CD14-positive monocyte (primary cell): ENCODE measurements around the gene FNDC3B. TPM values are rescaled to one million over a fixed set of nuclear protein-coding genes. Genes with fewer than 3 reads are reported as not detected.

Experiments
- DNase-seq, 3 donors: peaks; one replicate each; pipeline ENCODE4 v3.0.0-alpha.2; 2011 to 2022
- H2AFZ ChIP-seq: 2 replicates; pipeline ENCODE4 v1.6.0; 2012; ENCODE audit warnings: mild to moderate bottlenecking, low read depth, low read length, inconsistent platforms; ENCODE audit not compliant: insufficient read depth, poor library complexity, severe bottlenecking
- H3K27ac ChIP-seq, 2 donors: 1 replicate in 1 of 2; 2 replicates in 1 of 2; pipeline ENCODE4 v1.5.1; 2012 to 2013; ENCODE audit warnings: low read length in 2 of 2, control low read depth in 1 of 2, inconsistent platforms in 1 of 2, low read depth in 1 of 2, mild to moderate bottlenecking in 1 of 2
- H3K27me3 ChIP-seq, 2 donors: one replicate each; pipeline versions ENCODE4 v1.6.0 to v1.6.1; 2011 to 2013; ENCODE audit warnings: low read length in 2 of 2; ENCODE audit not compliant: control insufficient read depth in 2 of 2, insufficient read depth in 2 of 2
- H3K36me3 ChIP-seq, 2 donors: replicated peaks in 1 of 2; 1 replicate in 1 of 2; 2 replicates in 1 of 2; pipeline versions ENCODE4 v1.5.1 to v1.6.1; 2012 to 2013; ENCODE audit warnings: low read length in 2 of 2, control low read depth in 1 of 2, inconsistent platforms in 1 of 2, mild to moderate bottlenecking in 1 of 2; ENCODE audit not compliant: insufficient read depth in 2 of 2, control insufficient read depth in 1 of 2
- H3K4me1 ChIP-seq, 2 donors: 1 replicate in 1 of 2; 2 replicates in 1 of 2; pipeline versions ENCODE4 v1.5.1 to v1.6.1; 2012 to 2013; ENCODE audit warnings: low read length in 2 of 2, control low read depth in 1 of 2, inconsistent platforms in 1 of 2, mild to moderate bottlenecking in 1 of 2, moderate library complexity in 1 of 2; ENCODE audit not compliant: insufficient read depth in 2 of 2, control insufficient read depth in 1 of 2
- H3K4me2 ChIP-seq: replicated peaks from 2 replicates; pipeline ENCODE3; 2012; ENCODE audit warnings: low read length, moderate library complexity, mild to moderate bottlenecking; ENCODE audit not compliant: poor library complexity, severe bottlenecking; ENCODE audit errors: extremely low read depth
- H3K4me3 ChIP-seq, 3 experiments: fragments of 200-600 bp in 1 of 3; sonication (generic) in 1 of 3; replicated peaks in 1 of 3; 1 replicate in 2 of 3; 2 replicates in 1 of 3; pipeline ENCODE4 v1.5.1; 2011 to 2013; ENCODE audit warnings: low read length in 3 of 3, mild to moderate bottlenecking in 3 of 3, control low read depth in 2 of 3, low read depth in 2 of 3, inconsistent platforms in 1 of 3, moderate library complexity in 1 of 3
- H3K79me2 ChIP-seq: 2 replicates; pipeline ENCODE4 v1.6.0; 2012; ENCODE audit warnings: mild to moderate bottlenecking, control low read depth, inconsistent platforms, low read length, moderate library complexity; ENCODE audit not compliant: insufficient read depth
- H3K9ac ChIP-seq: 2 replicates; pipeline ENCODE4 v1.6.0; 2017; ENCODE audit warnings: low read length, mild to moderate bottlenecking; ENCODE audit not compliant: insufficient read depth, poor library complexity, severe bottlenecking
- H3K9me3 ChIP-seq, 2 donors: replicated peaks in 1 of 2; 1 replicate in 1 of 2; 2 replicates in 1 of 2; pipeline versions ENCODE4 v1.5.1 to v1.6.1; 2012 to 2013; ENCODE audit warnings: low read length in 2 of 2, control low read depth in 1 of 2; ENCODE audit not compliant: control insufficient read depth in 1 of 2, insufficient read depth in 1 of 2
- H4K20me1 ChIP-seq: 2 replicates; pipeline ENCODE4 v1.6.0; 2012; ENCODE audit warnings: mild to moderate bottlenecking, low read length, control low read depth, moderate library complexity; ENCODE audit not compliant: insufficient read depth
- H3K27ac Mint-ChIP-seq, 7 donors: one replicate each; pipeline ENCODE4 v1.8.0; 2020; ENCODE audit warnings: mild to moderate bottlenecking in 7 of 7, mixed read lengths in 7 of 7, moderate library complexity in 6 of 7, inconsistent platforms in 2 of 7
- H3K27me3 Mint-ChIP-seq, 3 donors: one replicate each; pipeline ENCODE4 v1.8.0; 2021 to 2022; ENCODE audit warnings: low read depth in 3 of 3, mild to moderate bottlenecking in 3 of 3, mixed read lengths in 3 of 3, moderate library complexity in 3 of 3, inconsistent platforms in 1 of 3
- H3K36me3 Mint-ChIP-seq, 2 donors: one replicate each; pipeline ENCODE4 v1.8.0; 2020; ENCODE audit warnings: mixed read lengths in 2 of 2, inconsistent platforms in 1 of 2, mild to moderate bottlenecking in 1 of 2
- H3K4me1 Mint-ChIP-seq: one replicate; pipeline ENCODE4 v1.8.0; 2020; ENCODE audit warnings: mild to moderate bottlenecking, mixed read lengths
- H3K4me3 Mint-ChIP-seq, 2 donors: one replicate each; pipeline ENCODE4 v1.8.0; 2020; ENCODE audit warnings: mild to moderate bottlenecking in 2 of 2, mixed read lengths in 2 of 2, moderate library complexity in 1 of 2
- H3K9me3 Mint-ChIP-seq, 7 donors: one replicate each; pipeline ENCODE4 v1.8.0; 2020 to 2022; ENCODE audit warnings: mixed read lengths in 7 of 7, mild to moderate bottlenecking in 6 of 7, moderate library complexity in 6 of 7, inconsistent platforms in 2 of 7
- CTCF ChIP-seq: fragments of 200-600 bp; IDR thresholded peaks from one replicate; pipeline ENCODE4 v1.8.0; 2022; ENCODE audit warnings: antibody characterized with exemption, mild to moderate bottlenecking
- WGBS: methylation state at CpG from one replicate; pipeline ENCODE4 v1.1.5; 2013; ENCODE audit warnings: missing lambda C conversion rate; ENCODE audit not compliant: insufficient coverage; 5-methylcytosine and 5-hydroxymethylcytosine counted together
- intact Hi-C, 2 donors: fragments of 100-400 bp; cut with micrococcal nuclease; formaldehyde crosslinking; loops; one replicate each; pipeline versions ENCODE4 v1.15.0 to v1.15.1; 2023
- polyA plus RNA-seq, 3 donors: library from polyadenylated mRNA; depleted of rRNA in 1 of 3; unstranded in 2 of 3; stranded (reverse) in 1 of 3; fragments of 300-500 nt in 2 of 3; fragments of >200 nt in 1 of 3; fragmentation: Illumina TruSeq in 2 of 3; gene quantifications; 1 replicate in 2 of 3; 2 replicates in 1 of 3; pipeline ENCODE4 v1.2.3, GENCODE V29; 2012 to 2021

The FNDC3B gene
- polyA plus RNA-seq, 3 donors = 19.6 to 36.1 (median 25.7) TPM

GRCh38 chr3:172060234-172060633 lies 20.9 kb downstream of the FNDC3B start:
- Histone ChIP-seq H3K4me1 (peaks cover 77 to 97% of the 10 kb centered on the region in 2 donors), H3K9me3 (no peaks in the 10 kb centered on the region), H3K4me2 (no peak overlapping the region), H3K9ac (no peak overlapping the region), H4K20me1 (peaks cover 57% of the 10 kb centered on the region), H2AFZ (no peak overlapping the region), H3K27me3 (no peaks in the 10 kb centered on the region), H3K27ac (peak overlapping the region in 1 of 2 donors; percentile 85), H3K36me3 (peaks cover 0 to 8% of the 10 kb centered on the region in 2 donors), H3K79me2 (peaks cover 92% of the 10 kb centered on the region), H3K4me3 (no peak overlapping the region)
- Mint-ChIP-seq H3K4me3 (no peak overlapping the region), H3K9me3 (peaks cover 0 to 3% (median 0%) of the 10 kb centered on the region in 7 donors), H3K4me1 (peaks cover 96% of the 10 kb centered on the region), H3K27me3 (no peaks in the 10 kb centered on the region), H3K27ac (peak overlapping the region in 6 of 7 donors; percentile 42 to 95 (median 57)), H3K36me3 (peaks cover 27 to 45% of the 10 kb centered on the region in 2 donors)
- DNase-seq = no peak
- intact Hi-C loops = no loop called here
- no CpG with 5 or more reads among the region's 1 CpG for WGBS
- TF ChIP-seq CTCF = no peak

- H3K9ac ChIP-seq = peak overlapping the region; percentile 44
- H3K9me3 Mint-ChIP-seq = peaks cover 0 to 3% (median 0%) of the 10 kb centered on the region in 7 donors
- H3K4me3 Mint-ChIP-seq = peak overlapping the region; percentile 75 to 87
- peak overlapping the region; percentile 85 to 86 for H3K27ac ChIP-seq
- peak overlapping the region; percentile 62 for H3K4me2 ChIP-seq
- peak overlapping the region; percentile 89 to 98 (median 95) for H3K27ac Mint-ChIP-seq
- peaks cover 0 to 8% of the 10 kb centered on the region in 2 donors for H3K36me3 ChIP-seq
- peaks cover 56% of the 10 kb centered on the region for H4K20me1 ChIP-seq
- no peaks in the 10 kb centered on the region for H3K27me3 ChIP-seq
- H3K79me2 ChIP-seq = peaks cover 92% of the 10 kb centered on the region
- WGBS = no CpG with 5 or more reads among the region's 4 CpGs
- H2AFZ ChIP-seq = no peak overlapping the region
- intact Hi-C loops = no loop called here
- no peak for TF ChIP-seq CTCF
- H3K4me1 ChIP-seq = peaks cover 77 to 97% of the 10 kb centered on the region in 2 donors
- H3K36me3 Mint-ChIP-seq = peaks cover 16 to 40% of the 10 kb centered on the region in 2 donors
- H3K27me3 Mint-ChIP-seq = no peaks in the 10 kb centered on the region
- H3K9me3 ChIP-seq = no peaks in the 10 kb centered on the region
- DNase-seq = peak; percentile 70 to 86 (median 81)
- H3K4me1 Mint-ChIP-seq = peaks cover 95% of the 10 kb centered on the region
- peak overlapping the region; percentile 14 to 89 (median 79) for H3K4me3 ChIP-seq
Measured at GRCh38 chr3:172061724-172062184, 22.4 kb downstream of the FNDC3B start.
